Effector memory CD4-positive, alpha-beta T cell (primary cell): ENCODE data around the gene PCDH8.

Source experiments
- DNase-seq, 3 donors: peaks; one replicate each; pipeline ENCODE4 v3.0.0-alpha.2; 2020
- H3K27ac ChIP-seq: 2 replicates; pipeline ENCODE4 v1.7.0; 2013; ENCODE audit warnings: mild to moderate bottlenecking, low read length, moderate library complexity; ENCODE audit not compliant: insufficient read depth, poor library complexity, severe bottlenecking
- H3K27me3 ChIP-seq: replicated peaks from 2 replicates; pipeline ENCODE4 v1.7.0; 2013; ENCODE audit warnings: mild to moderate bottlenecking, low read length; ENCODE audit not compliant: insufficient read depth, control insufficient read depth, poor library complexity, severe bottlenecking
- H3K36me3 ChIP-seq: 2 replicates; pipeline ENCODE4 v1.7.0; 2013; ENCODE audit warnings: mild to moderate bottlenecking, low read length, moderate library complexity; ENCODE audit not compliant: control insufficient read depth, insufficient read depth
- H3K4me1 ChIP-seq: 2 replicates; pipeline ENCODE4 v1.7.0; 2013; ENCODE audit warnings: low read length, mild to moderate bottlenecking; ENCODE audit not compliant: control insufficient read depth, insufficient read depth, poor library complexity, severe bottlenecking
- H3K4me3 ChIP-seq: 2 replicates; pipeline ENCODE4 v1.7.0; 2013; ENCODE audit warnings: low read length, low read depth, mild to moderate bottlenecking; ENCODE audit not compliant: insufficient read depth, poor library complexity, severe bottlenecking
- H3K9me3 ChIP-seq: 2 replicates; pipeline ENCODE4 v1.7.0; 2013; ENCODE audit warnings: mild to moderate bottlenecking, low read length, moderate library complexity; ENCODE audit not compliant: control insufficient read depth

The PCDH8 gene

DNA sequence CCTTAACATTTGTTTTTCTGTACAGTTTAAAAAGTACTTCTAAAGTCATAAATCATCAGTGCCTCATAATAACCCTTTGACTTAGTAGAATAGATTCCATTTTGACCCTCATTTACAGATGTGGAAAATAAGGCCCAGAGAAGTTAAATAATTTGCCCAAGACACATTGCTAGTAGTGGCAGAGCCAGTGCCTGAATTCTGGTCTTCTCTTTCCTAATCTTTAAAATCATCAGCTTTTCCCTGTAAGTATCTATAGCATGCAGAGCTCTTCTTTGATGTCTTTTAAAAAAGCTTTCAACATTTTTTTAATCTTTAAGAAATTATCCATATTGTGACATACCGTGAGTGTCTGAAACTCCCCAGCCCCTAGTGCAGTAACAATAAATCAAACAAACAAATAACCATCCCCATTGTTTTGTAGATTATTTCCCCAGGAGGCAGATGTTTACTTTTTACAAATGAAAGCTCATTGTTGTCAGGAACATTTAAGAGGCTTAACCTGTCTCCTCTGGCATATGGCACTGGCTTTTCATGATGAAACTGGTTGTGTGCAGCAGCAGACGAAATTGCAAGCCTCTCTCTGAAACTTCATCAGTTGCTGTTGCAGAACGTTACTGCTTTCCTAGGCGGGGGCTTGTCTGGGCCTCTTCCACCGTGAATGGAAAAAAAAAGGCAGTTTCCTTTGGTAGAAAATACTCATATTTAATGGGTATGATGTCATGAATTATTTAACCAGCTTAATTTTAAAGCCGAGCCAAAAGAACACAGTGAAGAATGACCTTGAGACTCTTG, 31.7 kb upstream of the PCDH8 start:
- Histone ChIP-seq H3K27ac (no peak overlapping the region), H3K4me3 (no peak overlapping the region), H3K4me1 (no peaks in the 10 kb centered on the region), H3K36me3 (no peaks in the 10 kb centered on the region), H3K27me3 (no peaks in the 10 kb centered on the region), H3K9me3 (no peaks in the 10 kb centered on the region)
- no peak for DNase-seq

DNA sequence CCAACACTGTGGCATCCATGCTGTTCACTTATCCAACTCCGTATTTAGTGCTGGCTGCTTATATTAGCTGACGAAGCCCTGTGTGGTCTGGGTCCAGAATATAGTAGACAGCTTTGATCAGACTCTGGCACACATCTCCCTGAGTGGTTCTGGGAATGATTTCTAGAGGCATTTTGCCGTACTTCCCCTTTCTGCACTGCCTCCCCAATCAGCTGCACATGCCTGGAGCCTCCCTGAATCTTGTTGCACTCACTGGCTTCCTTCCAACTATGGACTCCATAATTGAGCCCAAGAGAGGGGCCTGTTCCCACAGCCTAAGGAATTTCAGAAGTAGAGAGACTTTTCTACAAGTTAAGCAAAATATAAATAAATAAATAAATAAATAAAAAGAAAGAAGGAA, 30.4 kb upstream of the PCDH8 start:
- no peaks in the 10 kb centered on the region for H3K9me3 ChIP-seq

DNA sequence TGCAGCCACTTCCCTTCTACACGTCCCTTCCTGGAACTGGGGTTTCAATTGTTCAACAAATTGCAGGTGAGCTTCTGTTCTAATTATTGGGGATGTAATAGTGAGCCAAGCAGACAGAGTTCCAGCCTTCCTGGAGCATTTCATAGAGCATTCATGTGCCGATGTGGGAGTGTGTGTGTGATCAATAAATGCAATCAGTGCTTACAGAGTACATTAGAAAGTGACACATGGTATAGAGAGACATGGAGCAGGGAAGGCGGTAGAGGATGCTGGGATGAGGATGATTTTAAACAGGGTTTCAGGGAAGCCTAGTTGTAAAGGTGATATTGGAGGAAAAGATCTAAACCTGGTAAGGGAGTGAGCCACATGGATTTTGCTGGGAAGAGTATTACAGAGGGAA, 21.7 kb upstream of the PCDH8 start:
- no peak overlapping the region for H3K27ac ChIP-seq
- no peaks in the 10 kb centered on the region for H3K27me3 ChIP-seq
- no peak overlapping the region for H3K4me3 ChIP-seq
- DNase-seq = no peak
- H3K4me1 ChIP-seq = no peaks in the 10 kb centered on the region
- no peaks in the 10 kb centered on the region for H3K36me3 ChIP-seq
- H3K9me3 ChIP-seq = no peaks in the 10 kb centered on the region

More for the DNA sequence above, 30.4 kb upstream of the PCDH8 start:
- DNase-seq = no peak
- Histone ChIP-seq H3K27ac (no peak overlapping the region), H3K27me3 (no peaks in the 10 kb centered on the region), H3K4me1 (no peaks in the 10 kb centered on the region), H3K4me3 (no peak overlapping the region), H3K36me3 (no peaks in the 10 kb centered on the region)

DNA sequence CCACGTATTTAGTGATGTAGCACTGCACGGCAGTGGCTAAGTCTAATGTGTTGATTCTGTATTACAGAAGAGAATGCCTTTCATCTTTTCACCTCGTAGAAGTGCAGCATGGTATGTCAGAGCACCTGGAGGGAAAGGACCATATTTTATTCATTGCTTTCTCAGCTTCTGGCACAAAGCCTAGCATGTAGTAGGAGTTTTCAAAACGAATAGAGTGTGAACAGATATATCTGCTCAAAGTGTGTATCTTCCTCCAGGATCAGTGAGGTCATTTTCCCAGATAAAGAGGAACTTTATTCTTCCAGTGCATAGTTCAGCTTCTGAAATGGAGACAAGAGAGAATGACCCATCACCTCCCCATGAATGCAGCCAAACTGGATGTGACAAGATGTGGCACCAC, 21.2 kb upstream of the PCDH8 start:
- H3K27me3 ChIP-seq = no peaks in the 10 kb centered on the region

DNA sequence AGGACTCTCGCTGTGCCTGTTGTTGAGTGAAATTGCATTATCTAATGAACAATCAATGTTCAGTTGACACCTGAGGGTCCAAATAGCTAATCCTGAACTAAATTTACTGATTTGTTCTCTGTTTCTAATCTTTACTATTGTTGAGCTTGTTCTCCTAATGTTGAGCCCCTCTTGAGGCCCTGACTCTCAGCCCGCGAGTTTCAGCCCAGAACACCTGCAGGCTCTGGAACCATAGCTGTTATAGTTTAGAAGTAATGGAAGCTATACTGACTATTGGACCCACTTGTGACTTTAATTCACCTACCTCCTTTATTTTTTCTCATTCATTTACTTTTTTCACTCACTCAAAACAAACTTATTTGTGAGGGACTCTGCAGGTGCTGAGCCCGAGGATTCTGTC, 20.6 kb upstream of the PCDH8 start:
- Histone ChIP-seq H3K27ac (no peak overlapping the region), H3K4me1 (no peaks in the 10 kb centered on the region), H3K27me3 (no peaks in the 10 kb centered on the region), H3K4me3 (no peak overlapping the region), H3K9me3 (no peaks in the 10 kb centered on the region), H3K36me3 (no peaks in the 10 kb centered on the region)
- DNase-seq = no peak

More for the DNA sequence above, 21.2 kb upstream of the PCDH8 start:
- no peak overlapping the region for H3K27ac ChIP-seq
- no peak for DNase-seq
- no peaks in the 10 kb centered on the region for H3K9me3 ChIP-seq
- H3K36me3 ChIP-seq = no peaks in the 10 kb centered on the region
- H3K4me3 ChIP-seq = no peak overlapping the region
- H3K4me1 ChIP-seq = no peaks in the 10 kb centered on the region

DNA sequence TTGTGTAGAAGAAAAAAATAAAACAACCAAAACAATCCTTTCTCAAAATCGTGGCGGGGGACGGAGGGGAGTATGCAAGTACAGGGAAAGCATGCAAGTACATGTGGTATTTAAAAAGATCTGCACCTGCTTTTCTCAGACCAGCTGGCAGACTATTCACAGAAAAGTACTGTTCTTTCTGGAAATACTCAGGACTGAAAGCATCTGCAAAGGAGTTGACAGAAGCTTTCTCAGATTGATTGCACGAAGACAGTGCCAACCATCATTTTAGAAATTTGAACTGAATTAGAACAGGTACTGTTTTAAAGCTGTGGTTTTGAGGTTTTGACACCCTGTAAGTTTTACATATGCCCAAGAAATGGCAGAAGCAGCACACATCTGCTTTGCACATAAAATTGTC, 19.8 kb upstream of the PCDH8 start:
- H3K27ac ChIP-seq = no peak overlapping the region
- no peaks in the 10 kb centered on the region for H3K4me1 ChIP-seq
- H3K4me3 ChIP-seq = no peak overlapping the region
- no peaks in the 10 kb centered on the region for H3K36me3 ChIP-seq
- no peaks in the 10 kb centered on the region for H3K9me3 ChIP-seq
- H3K27me3 ChIP-seq = no peaks in the 10 kb centered on the region
- no peak for DNase-seq

DNA sequence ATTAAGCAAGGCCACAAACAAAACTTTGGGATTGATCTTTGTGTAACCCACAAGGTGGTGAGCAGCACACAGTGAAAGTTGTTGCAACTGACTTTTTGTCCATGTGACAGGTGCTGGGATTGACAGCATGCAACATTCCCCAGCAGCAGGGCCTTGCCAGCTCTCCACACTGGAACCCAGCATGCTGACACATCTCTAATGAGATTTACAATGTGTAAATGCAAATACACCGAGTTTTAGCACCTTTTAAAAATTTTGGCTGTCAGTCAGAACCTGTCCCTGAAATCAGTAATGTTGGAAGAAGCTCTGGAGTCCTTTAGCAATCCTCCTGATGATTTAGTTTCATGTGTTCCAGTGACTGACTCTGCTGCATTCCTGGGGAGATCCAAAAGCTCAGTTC, 16.5 kb upstream of the PCDH8 start:
- H3K27me3 ChIP-seq = no peaks in the 10 kb centered on the region
- no peaks in the 10 kb centered on the region for H3K4me1 ChIP-seq
- no peak for DNase-seq
- H3K9me3 ChIP-seq = no peaks in the 10 kb centered on the region
- H3K4me3 ChIP-seq = no peak overlapping the region
- H3K36me3 ChIP-seq = no peaks in the 10 kb centered on the region
- H3K27ac ChIP-seq = no peak overlapping the region

DNA sequence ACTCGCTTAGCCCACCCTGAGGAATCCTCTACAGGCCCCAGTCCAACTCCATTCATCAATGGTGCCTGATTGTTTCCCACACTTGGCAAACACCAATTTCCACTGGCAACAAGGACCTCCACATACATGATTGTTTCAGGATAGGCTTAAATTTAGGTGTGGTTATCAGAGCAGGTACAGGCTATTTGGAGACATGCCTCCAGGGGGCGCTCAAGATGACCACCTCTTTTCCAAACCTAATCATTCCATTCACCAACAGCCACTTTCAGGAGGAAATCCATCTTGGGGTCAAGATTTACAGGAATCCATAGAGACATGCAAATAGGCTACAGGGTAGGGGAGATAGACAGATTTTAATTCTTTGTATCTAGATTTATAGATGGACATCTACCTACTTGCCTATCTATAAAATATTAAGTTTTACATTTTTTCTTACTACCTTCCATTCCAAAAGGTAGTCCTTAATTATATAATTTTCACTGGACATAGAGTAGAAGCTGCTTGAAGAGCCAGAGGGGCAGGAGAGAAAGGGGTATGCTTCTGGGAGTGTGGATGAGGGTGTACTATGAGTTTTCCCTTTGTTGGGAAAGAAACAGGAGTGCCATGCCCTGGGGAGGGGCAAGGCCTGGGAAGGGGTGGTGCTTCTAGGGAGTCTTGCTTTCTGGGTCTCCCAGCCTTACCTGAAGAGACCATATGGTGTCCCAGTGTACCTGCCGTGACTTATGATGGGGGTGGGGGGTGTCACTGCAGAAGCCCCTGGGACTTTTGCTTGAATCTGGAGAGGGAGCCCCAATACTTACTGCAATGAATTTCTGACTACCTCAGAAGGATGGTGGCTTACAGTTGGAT, 14.1 kb upstream of the PCDH8 start:
- H3K4me3 ChIP-seq = no peak overlapping the region
- H3K27me3 ChIP-seq = peaks cover 2% of the 10 kb centered on the region
- H3K36me3 ChIP-seq = no peaks in the 10 kb centered on the region
- no peaks in the 10 kb centered on the region for H3K4me1 ChIP-seq
- H3K9me3 ChIP-seq = no peaks in the 10 kb centered on the region
- no peak overlapping the region for H3K27ac ChIP-seq
- DNase-seq = no peak

DNA sequence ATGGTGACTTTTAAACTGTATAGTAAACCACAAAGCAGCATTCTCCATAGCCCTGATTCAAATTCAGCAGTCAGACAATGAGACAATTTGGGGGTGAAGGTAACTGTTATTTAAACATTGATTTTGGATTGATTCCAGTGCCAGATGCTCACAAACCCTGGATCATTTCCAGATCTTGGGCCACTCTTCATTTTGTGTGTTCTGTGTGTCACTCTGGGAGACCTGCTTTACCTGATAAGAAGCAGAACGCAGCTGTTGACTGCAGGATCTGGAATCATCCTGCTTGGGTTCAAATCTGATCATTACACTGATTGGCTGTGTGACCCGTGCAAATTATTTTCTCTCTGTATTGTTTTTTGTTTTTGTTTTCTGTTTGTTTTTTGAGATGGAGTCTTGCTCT, 4.0 kb upstream of the PCDH8 start:
- peaks cover 45% of the 10 kb centered on the region for H3K27me3 ChIP-seq
- H3K27ac ChIP-seq = no peak overlapping the region

More for the DNA sequence above, 4.0 kb upstream of the PCDH8 start:
- no peak overlapping the region for H3K4me3 ChIP-seq
- no peaks in the 10 kb centered on the region for H3K9me3 ChIP-seq
- DNase-seq = no peak
- no peaks in the 10 kb centered on the region for H3K36me3 ChIP-seq
- H3K4me1 ChIP-seq = peaks cover 10% of the 10 kb centered on the region
